Measurements from ENCODE around the gene SUMO2. TPM values are rescaled to one million over a fixed set of nuclear protein-coding genes. Genes with fewer than 3 reads are reported as not detected.

SUMO2 gene
- total and polyA plus RNA-seq, 10 of the 15 experiments (the other 5 are each of a cell fraction or from before 2014, with no cell fraction given), result 163 to 803 (median 555) TPM

- TF ChIP-seq MEF2A (IDR thresholded peaks at IDR 0.05; ENCODE audit: insufficient read depth, low read depth, low read length), result 0 out of 2 replicates have a peak, but pooled peaks have one; percentile 30
- TF ChIP-seq ESRRA (IDR thresholded peaks at IDR 0.05; ENCODE audit: low read length), result no peak
- TF ChIP-seq CEBPB (IDR thresholded peaks at IDR 0.05; ENCODE audit: borderline replicate concordance in 1 of 2, low read depth in 2 of 2, low read length in 2 of 2), result 0 out of 4 replicates have a peak, but pooled peaks of 1 of the 2 experiments have one; percentile 31
- TF ChIP-seq GATAD2B (conservative IDR thresholded peaks at IDR 0.05; ENCODE audit: low read depth), result peak; percentile 77; the same call in 1 of the 2 replicates
- no peak for TF ChIP-seq CUX1 (IDR thresholded peaks at IDR 0.05; ENCODE audit: insufficient replicate concordance, low read depth, low read length)
- no peak for TF ChIP-seq CBX5 (IDR thresholded peaks at IDR 0.05; ENCODE audit: low read depth)
- peak; percentile 75; the same call in 1 of the 2 replicates for TF ChIP-seq LARP7 (IDR thresholded peaks at IDR 0.05)
- peak; percentile 88 for TF ChIP-seq TAF1 (IDR thresholded peaks at IDR 0.05; ENCODE audit: borderline replicate concordance, low read depth, low read length)
- no peak for TF ChIP-seq ZBED1 (IDR thresholded peaks at IDR 0.05; ENCODE audit: borderline replicate concordance)
- TF ChIP-seq, protein P1, sequence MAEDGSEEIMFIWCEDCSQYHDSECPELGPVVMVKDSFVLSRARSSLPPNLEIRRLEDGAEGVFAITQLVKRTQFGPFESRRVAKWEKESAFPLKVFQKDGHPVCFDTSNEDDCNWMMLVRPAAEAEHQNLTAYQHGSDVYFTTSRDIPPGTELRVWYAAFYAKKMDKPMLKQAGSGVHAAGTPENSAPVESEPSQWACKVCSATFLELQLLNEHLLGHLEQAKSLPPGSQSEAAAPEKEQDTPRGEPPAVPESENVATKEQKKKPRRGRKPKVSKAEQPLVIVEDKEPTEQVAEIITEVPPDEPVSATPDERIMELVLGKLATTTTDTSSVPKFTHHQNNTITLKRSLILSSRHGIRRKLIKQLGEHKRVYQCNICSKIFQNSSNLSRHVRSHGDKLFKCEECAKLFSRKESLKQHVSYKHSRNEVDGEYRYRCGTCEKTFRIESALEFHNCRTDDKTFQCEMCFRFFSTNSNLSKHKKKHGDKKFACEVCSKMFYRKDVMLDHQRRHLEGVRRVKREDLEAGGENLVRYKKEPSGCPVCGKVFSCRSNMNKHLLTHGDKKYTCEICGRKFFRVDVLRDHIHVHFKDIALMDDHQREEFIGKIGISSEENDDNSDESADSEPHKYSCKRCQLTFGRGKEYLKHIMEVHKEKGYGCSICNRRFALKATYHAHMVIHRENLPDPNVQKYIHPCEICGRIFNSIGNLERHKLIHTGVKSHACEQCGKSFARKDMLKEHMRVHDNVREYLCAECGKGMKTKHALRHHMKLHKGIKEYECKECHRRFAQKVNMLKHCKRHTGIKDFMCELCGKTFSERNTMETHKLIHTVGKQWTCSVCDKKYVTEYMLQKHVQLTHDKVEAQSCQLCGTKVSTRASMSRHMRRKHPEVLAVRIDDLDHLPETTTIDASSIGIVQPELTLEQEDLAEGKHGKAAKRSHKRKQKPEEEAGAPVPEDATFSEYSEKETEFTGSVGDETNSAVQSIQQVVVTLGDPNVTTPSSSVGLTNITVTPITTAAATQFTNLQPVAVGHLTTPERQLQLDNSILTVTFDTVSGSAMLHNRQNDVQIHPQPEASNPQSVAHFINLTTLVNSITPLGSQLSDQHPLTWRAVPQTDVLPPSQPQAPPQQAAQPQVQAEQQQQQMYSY (CRISPR knock-in tag; IDR thresholded peaks at IDR 0.05), result peak; percentile 21; the same call in 1 of the 2 replicates
- peak; percentile 71; the same call in 1 of the 2 replicates for TF ChIP-seq PAX8 (IDR thresholded peaks at IDR 0.05)
- 0 out of 2 replicates have a peak, but pooled peaks have one; percentile 16 for TF ChIP-seq STAT1 (conservative IDR thresholded peaks at IDR 0.05)
- 0 out of 2 replicates have a peak, but pooled peaks have one; percentile 8 for TF ChIP-seq BACH1 (IDR thresholded peaks at IDR 0.05; ENCODE audit: borderline replicate concordance)
- peak; percentile 47; the same call in 1 of the 2 replicates for TF ChIP-seq NR2F1 (conservative IDR thresholded peaks at IDR 0.05)
- no peak for TF ChIP-seq IRF4 (IDR thresholded peaks at IDR 0.05; ENCODE audit: low read depth, low read length)
- TF ChIP-seq, protein P2, sequence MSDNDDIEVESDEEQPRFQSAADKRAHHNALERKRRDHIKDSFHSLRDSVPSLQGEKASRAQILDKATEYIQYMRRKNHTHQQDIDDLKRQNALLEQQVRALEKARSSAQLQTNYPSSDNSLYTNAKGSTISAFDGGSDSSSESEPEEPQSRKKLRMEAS (IDR thresholded peaks at IDR 0.05; ENCODE audit: low read depth, low read length), result no peak
- peak; percentile 96 for TF ChIP-seq YY1 (IDR thresholded peaks at IDR 0.05; ENCODE audit: low read depth, low read length)
- no peak for TF ChIP-seq SUPT20H (IDR thresholded peaks at IDR 0.05; ENCODE audit: borderline replicate concordance, control insufficient read depth, low read depth, low read length)
- TF ChIP-seq RB1 (IDR thresholded peaks at IDR 0.05; ENCODE audit: borderline replicate concordance), result peak; percentile 16; the same call in 1 of the 2 replicates
- TF ChIP-seq ZNF207 (IDR thresholded peaks at IDR 0.05; ENCODE audit: borderline replicate concordance), result peak; percentile 62
- no peak for TF ChIP-seq ZNF24 (IDR thresholded peaks at IDR 0.05)
These were observed at the start of gene SUMO2 (continued) for GRCh38 chr17:75182569-75183436.
